ENCODE measurements around the gene RHBDL3. TPM values are rescaled to one million over a fixed set of nuclear protein-coding genes. Genes with fewer than 3 reads are reported as not detected.
A peak's percentile ranks its signal among the peaks of the same experiment; 100 is the strongest.

RHBDL3 gene
- total RNA-seq, 1 experiment from 2014 or later = 12.5 TPM

DNA sequence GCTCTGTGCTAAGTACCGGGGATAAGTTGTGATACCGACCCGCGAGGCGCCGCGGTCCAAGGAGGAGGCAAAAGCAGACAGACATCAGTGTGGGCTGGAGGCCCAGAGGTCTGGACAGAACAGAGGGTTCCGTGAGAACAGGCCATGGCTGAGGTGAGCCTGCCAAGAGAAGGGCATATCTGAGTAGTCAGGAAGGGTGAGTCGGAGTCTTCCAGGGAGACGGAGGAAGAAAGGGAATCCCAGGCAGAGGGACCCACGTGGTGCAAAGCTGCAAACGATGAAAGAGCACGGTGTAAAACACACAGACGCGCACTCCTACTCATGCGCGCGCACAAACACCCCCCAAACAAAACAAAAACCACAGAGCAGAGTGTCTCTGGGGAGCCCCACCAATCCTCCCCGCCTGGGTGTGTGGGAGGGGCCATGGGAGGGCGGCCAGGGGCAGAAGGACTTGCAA, 18.1 kb downstream of the RHBDL3 start:
- Histone ChIP-seq H4K5ac (ENCODE audit: insufficient read length, low read depth, low read length) (no peak overlapping the region), H2BK5ac (ENCODE audit: insufficient read length, low read length) (no peak overlapping the region), H3K4me2 (ENCODE audit: insufficient read depth, insufficient read length, low read length) (no peak overlapping the region), H3K56ac (ENCODE audit: insufficient read length, low read depth, low read length) (no peak overlapping the region), H3K14ac (ENCODE audit: insufficient read depth, low read length) (no peak overlapping the region), H2BK15ac (ENCODE audit: low read depth, low read length) (no peak overlapping the region), H3K27ac (ENCODE audit: insufficient read length, low read depth, low read length) (no peak overlapping the region), H2BK20ac (ENCODE audit: low read depth, low read length, poor library complexity, severe bottlenecking) (no peak overlapping the region), H3K9me3 (ENCODE audit: control insufficient read depth, low read depth, low read length) (no peaks in the 10 kb centered on the region), H3K9ac (ENCODE audit: extremely low read depth, insufficient read length, low read length) (no peak overlapping the region), H3K4ac (ENCODE audit: low read depth, low read length) (no peak overlapping the region), H3K4me1 (ENCODE audit: insufficient read depth, low read length) (peaks cover 10% of the 10 kb centered on the region; the same call in 1 of the 2 replicates), H2AFZ (ENCODE audit: low read length) (no peak overlapping the region), H4K91ac (ENCODE audit: insufficient read length, low read depth, low read length) (no peak overlapping the region), H4K20me1 (ENCODE audit: control insufficient read depth, insufficient read depth, insufficient read length) (no peaks in the 10 kb centered on the region), H3K23me2 (ENCODE audit: insufficient read length, low read depth, low read length, poor library complexity, severe bottlenecking) (no peaks in the 10 kb centered on the region), H4K8ac (replicated peaks; ENCODE audit: insufficient read length, low read depth, low read length) (no peak overlapping the region), H3K27me3 (ENCODE audit: insufficient read depth, low read length) (no peaks in the 10 kb centered on the region), H2BK12ac (ENCODE audit: insufficient read length, low read depth, low read length) (no peak overlapping the region), H3K79me2 (ENCODE audit: insufficient read depth, low read length) (no peaks in the 10 kb centered on the region), H2AK5ac (ENCODE audit: insufficient read length, low read length) (no peak overlapping the region), H3K79me1 (ENCODE audit: insufficient read depth, low read depth, low read length, poor library complexity, severe bottlenecking) (no peaks in the 10 kb centered on the region), H3K18ac (ENCODE audit: insufficient read length, low read depth, low read length) (no peak overlapping the region), H3T11ph (ENCODE audit: low read length) (no peak overlapping the region), H2BK120ac (ENCODE audit: low read depth, low read length, poor library complexity, severe bottlenecking) (no peak overlapping the region), H3K23ac (ENCODE audit: insufficient read length, low read depth, low read length) (no peak overlapping the region)
- peaks cover 0 to 20% (median 7%) of the 10 kb centered on the region in 3 experiments; a peak in 5 of 7 replicates for H3K36me3 Mint-ChIP-seq (ENCODE audit: insufficient read depth in 1 of 3, low read depth in 3 of 3)
- no peak for DNase-seq
- WGBS (ENCODE audit: extremely low coverage, insufficient read length, low lambda C conversion rate) = no CpG with 5 or more reads among the region's 20 CpGs
- peaks cover 67 to 76% of the 10 kb centered on the region in 2 experiments for H3K4me1 Mint-ChIP-seq
- H3K27ac Mint-ChIP-seq = peak overlapping the region in 1 of 3 experiments; percentile 75; a peak in 2 of 7 replicates
- H3K9me3 Mint-ChIP-seq = no peaks in the 10 kb centered on the region; a peak in 1 of 5 replicates
- no peak overlapping the region for H3K4me3 Mint-ChIP-seq
- peaks cover 14% of the 10 kb centered on the region for H3K27me3 Mint-ChIP-seq (ENCODE audit: low read depth)
- TF ChIP-seq, protein P1, sequence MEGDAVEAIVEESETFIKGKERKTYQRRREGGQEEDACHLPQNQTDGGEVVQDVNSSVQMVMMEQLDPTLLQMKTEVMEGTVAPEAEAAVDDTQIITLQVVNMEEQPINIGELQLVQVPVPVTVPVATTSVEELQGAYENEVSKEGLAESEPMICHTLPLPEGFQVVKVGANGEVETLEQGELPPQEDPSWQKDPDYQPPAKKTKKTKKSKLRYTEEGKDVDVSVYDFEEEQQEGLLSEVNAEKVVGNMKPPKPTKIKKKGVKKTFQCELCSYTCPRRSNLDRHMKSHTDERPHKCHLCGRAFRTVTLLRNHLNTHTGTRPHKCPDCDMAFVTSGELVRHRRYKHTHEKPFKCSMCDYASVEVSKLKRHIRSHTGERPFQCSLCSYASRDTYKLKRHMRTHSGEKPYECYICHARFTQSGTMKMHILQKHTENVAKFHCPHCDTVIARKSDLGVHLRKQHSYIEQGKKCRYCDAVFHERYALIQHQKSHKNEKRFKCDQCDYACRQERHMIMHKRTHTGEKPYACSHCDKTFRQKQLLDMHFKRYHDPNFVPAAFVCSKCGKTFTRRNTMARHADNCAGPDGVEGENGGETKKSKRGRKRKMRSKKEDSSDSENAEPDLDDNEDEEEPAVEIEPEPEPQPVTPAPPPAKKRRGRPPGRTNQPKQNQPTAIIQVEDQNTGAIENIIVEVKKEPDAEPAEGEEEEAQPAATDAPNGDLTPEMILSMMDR (conservative IDR thresholded peaks at IDR 0.05) = no peak
